ENCODE data around the gene TET3.

DNA sequence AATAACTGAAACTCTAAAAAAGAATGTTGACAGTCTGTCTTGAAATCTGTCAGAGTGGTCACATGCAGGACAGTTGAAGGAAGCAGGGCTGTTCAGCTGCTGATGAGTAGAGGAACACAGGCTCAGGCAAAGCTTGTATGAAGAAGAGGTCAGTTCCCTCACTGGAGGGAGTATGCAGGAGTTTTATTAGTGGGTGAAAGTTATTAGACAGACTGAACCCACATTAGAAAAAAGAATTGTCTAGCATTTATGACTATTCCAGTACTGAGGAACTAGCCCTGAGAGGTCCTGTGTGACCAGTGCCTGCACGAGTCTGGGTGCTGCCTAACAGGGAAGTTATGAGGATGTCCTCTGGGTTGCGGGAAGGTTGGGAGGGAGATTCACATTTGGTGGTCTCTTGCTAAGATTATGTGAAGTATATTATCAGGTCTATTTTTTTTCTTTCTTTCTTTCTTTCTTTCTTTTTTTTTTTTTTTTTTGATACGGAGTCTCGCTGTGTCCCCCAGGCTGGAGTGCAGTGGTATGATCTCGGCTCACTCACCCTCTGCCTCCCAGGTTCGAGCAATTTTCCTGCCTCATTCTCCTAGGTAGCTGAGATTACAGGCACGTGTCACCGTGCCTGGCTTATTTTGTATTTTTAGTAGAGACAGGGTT is 9.6 kb downstream of the TET3 start:
- TF ChIP-seq CTCF (IDR thresholded peaks at IDR 0.05) (no peak), POLR2A (IDR thresholded peaks at IDR 0.05) (no peak)
